OCI-LY1 (cell line): ENCODE data around the gene RABGAP1.

Source experiments
- EZH2 ChIP-seq: fragments of 200-600 bp; sonication (generic), shearing (Covaris generic); IDR thresholded peaks from 2 replicates; pipeline ENCODE4 v1.8.0; 2017; ENCODE audit warnings: borderline replicate concordance, mixed run types, mild to moderate bottlenecking, antibody characterized with exemption, low read length, moderate library complexity, mixed read lengths
- TF ChIP-seq, protein P1 (sequence below): fragments of 200-600 bp; sonication (generic), shearing (Covaris generic); IDR thresholded peaks from 2 replicates; pipeline ENCODE4 v1.5.1; 2017; ENCODE audit warnings: mild to moderate bottlenecking, antibody characterized with exemption, low read length, moderate library complexity, mixed read lengths

DNA sequence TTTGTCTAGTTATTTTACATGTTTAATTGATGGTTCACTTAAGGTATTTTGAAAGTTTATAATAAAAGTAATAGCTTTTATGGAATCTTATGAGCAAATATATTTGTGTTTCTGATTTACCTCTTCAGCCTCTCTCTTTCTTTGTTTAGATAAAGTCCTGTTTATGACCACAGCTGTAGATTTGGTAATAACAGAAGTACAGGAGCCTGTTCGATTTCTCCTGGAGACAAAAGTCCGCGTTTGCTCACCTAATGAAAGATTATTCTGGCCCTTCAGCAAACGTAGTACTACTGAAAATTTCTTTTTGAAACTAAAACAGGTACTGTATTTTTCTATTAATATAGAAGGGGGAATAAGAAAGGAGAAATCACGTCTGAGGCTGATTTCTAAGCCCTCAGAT lies 57.6 kb downstream of the RABGAP1 start:
- TF ChIP-seq EZH2, result no peak
- TF ChIP-seq, protein P1, sequence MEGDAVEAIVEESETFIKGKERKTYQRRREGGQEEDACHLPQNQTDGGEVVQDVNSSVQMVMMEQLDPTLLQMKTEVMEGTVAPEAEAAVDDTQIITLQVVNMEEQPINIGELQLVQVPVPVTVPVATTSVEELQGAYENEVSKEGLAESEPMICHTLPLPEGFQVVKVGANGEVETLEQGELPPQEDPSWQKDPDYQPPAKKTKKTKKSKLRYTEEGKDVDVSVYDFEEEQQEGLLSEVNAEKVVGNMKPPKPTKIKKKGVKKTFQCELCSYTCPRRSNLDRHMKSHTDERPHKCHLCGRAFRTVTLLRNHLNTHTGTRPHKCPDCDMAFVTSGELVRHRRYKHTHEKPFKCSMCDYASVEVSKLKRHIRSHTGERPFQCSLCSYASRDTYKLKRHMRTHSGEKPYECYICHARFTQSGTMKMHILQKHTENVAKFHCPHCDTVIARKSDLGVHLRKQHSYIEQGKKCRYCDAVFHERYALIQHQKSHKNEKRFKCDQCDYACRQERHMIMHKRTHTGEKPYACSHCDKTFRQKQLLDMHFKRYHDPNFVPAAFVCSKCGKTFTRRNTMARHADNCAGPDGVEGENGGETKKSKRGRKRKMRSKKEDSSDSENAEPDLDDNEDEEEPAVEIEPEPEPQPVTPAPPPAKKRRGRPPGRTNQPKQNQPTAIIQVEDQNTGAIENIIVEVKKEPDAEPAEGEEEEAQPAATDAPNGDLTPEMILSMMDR, result no peak
